GM10266 (cell line): ENCODE measurements around the gene TSPAN15.

Experiments
- DNase-seq: peaks from one replicate; pipeline ENCODE4 v3.0.0; 2012; ENCODE audit errors: extremely low spot score
- CTCF ChIP-seq: IDR thresholded peaks from 2 replicates; pipeline ENCODE4 v1.5.1; 2012; ENCODE audit warnings: mild to moderate bottlenecking, low read depth; ENCODE audit not compliant: control insufficient read depth, insufficient read depth; ENCODE audit errors: missing control alignments

Gene TSPAN15

GRCh38 chr10:69453795-69454194 lies 2.5 kb downstream of the TSPAN15 start:
- no peak for DNase-seq
- no peak for TF ChIP-seq CTCF

- TF ChIP-seq CTCF = no peak
- DNase-seq = no peak
These were observed 3.9 kb downstream of the TSPAN15 start for GRCh38 chr10:69455006-69455763.

GRCh38 chr10:69456880-69457693 lies 5.8 kb downstream of the TSPAN15 start:
- DNase-seq = no peak
- TF ChIP-seq CTCF = no peak

- no peak for DNase-seq
- no peak for TF ChIP-seq CTCF
These were observed 6.5 kb downstream of the TSPAN15 start for GRCh38 chr10:69457771-69458237.

- no peak for TF ChIP-seq CTCF
- no peak for DNase-seq
These were observed 7.3 kb downstream of the TSPAN15 start for GRCh38 chr10:69458430-69459100.

GRCh38 chr10:69459101-69459790 lies 8.0 kb downstream of the TSPAN15 start:
- TF ChIP-seq CTCF = no peak
- no peak for DNase-seq
